Measurements from ENCODE around the gene PKD2.

Gene PKD2

GRCh38 chr4:88060431-88060830 is 53.0 kb downstream of the PKD2 start:
- H3K4me1 ChIP-seq: no peaks in the 10 kb centered on the region
- H3K27me3 ChIP-seq: no peaks in the 10 kb centered on the region
- no peak for DNase-seq
- H3K4me3 ChIP-seq (ENCODE audit: low read depth, low read length): no peak overlapping the region
- no peaks in the 10 kb centered on the region for H3K9me3 ChIP-seq
- H3K36me3 ChIP-seq: peaks cover 10% of the 10 kb centered on the region
- no peak for TF ChIP-seq CTCF (IDR thresholded peaks at IDR 0.05; ENCODE audit: low read depth, low read length)

DNA sequence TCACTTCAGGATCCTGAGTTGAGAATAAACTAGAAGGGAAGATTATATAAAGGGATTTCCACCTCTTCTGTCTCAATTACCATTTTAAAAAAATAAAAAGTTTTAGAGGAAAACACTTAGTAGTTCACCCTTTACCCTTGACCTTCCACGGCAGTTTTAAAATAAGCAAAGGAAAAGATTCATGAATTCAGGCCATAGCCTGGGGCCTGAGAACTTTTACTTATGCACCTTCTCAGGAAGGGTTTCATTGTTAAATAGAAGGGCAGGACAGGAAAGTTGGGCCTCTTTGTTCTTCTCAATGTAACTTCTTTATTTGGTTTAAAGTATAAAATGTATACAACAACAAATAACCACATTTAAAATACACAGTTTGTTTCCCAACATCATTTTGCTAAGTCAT is 54.9 kb downstream of the PKD2 start:
- no peak for DNase-seq
- Histone ChIP-seq H3K4me3 (ENCODE audit: low read depth, low read length) (no peak overlapping the region), H3K9me3 (no peaks in the 10 kb centered on the region), H3K36me3 (peaks cover 16% of the 10 kb centered on the region), H3K4me1 (no peaks in the 10 kb centered on the region), H3K27me3 (no peaks in the 10 kb centered on the region)
- TF ChIP-seq CTCF (IDR thresholded peaks at IDR 0.05; ENCODE audit: low read depth, low read length): no peak

- no peak overlapping the region for H3K4me3 ChIP-seq (ENCODE audit: low read depth, low read length)
- H3K27me3 ChIP-seq: no peaks in the 10 kb centered on the region
- no peak for TF ChIP-seq CTCF (IDR thresholded peaks at IDR 0.05; ENCODE audit: low read depth, low read length)
- H3K4me1 ChIP-seq: no peaks in the 10 kb centered on the region
- DNase-seq: no peak
- H3K9me3 ChIP-seq: no peaks in the 10 kb centered on the region
- peaks cover 22% of the 10 kb centered on the region for H3K36me3 ChIP-seq
Measured at GRCh38 chr4:88062843-88063242, 55.4 kb downstream of the PKD2 start.

DNA sequence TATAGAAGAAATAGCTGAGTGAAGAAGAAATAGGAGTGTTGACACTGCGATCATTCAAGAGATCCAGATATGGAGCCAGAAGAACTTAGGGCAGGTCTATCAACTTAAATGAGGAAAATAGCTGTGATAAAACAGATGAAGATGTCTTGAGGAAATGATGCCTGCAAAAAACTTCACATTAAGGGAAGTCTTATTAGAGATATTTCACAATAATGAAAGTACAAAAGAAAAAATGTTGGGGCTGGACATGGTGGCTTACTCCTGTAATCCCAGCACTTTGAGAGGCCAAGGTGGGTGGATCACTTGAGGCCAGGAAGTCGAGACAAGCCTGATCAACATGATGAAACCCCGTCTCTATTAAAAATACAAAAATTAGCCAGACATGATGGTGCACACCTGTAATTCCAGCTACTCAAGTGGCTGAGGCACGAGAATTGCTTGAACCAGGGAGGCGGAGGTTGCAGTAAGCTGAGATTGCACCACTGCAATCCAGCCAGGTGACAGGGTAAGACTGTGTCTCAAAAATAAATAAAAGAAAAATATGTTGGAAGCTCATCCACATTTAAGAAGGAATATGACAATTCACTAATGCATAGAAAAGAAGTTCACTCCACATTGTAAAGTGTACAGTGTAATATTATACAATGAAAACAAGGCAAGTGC is 56.3 kb downstream of the PKD2 start:
- Histone ChIP-seq H3K27me3 (no peaks in the 10 kb centered on the region), H3K9me3 (no peaks in the 10 kb centered on the region), H3K4me3 (ENCODE audit: low read depth, low read length) (no peak overlapping the region), H3K4me1 (no peaks in the 10 kb centered on the region), H3K36me3 (peaks cover 28% of the 10 kb centered on the region)
- no peak for TF ChIP-seq CTCF (IDR thresholded peaks at IDR 0.05; ENCODE audit: low read depth, low read length)
- no peak for DNase-seq

DNA sequence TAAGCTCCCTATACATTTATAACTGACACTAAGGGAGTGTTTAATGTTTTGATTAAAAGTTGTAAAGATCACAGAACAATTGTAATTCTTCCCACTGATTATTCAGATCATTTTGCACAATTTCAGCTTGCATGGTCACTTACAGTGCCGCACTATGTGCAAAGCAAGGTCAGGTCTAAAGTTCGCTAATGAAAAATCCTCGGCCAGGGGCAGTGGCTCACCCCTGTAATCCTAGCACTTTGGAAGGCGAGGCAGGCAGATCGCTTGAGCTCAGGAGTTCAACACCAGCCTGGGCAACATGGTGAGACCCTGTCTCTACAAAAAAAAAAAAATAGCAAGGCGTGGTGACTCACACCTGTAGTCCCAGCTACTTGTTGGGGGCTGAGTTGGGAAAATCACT is 57.0 kb downstream of the PKD2 start:
- no peaks in the 10 kb centered on the region for H3K27me3 ChIP-seq
- no peak overlapping the region for H3K4me3 ChIP-seq (ENCODE audit: low read depth, low read length)
- H3K4me1 ChIP-seq: no peaks in the 10 kb centered on the region
- peaks cover 28% of the 10 kb centered on the region for H3K36me3 ChIP-seq
- no peak for DNase-seq
- no peaks in the 10 kb centered on the region for H3K9me3 ChIP-seq
- TF ChIP-seq CTCF (IDR thresholded peaks at IDR 0.05; ENCODE audit: low read depth, low read length): no peak

DNA sequence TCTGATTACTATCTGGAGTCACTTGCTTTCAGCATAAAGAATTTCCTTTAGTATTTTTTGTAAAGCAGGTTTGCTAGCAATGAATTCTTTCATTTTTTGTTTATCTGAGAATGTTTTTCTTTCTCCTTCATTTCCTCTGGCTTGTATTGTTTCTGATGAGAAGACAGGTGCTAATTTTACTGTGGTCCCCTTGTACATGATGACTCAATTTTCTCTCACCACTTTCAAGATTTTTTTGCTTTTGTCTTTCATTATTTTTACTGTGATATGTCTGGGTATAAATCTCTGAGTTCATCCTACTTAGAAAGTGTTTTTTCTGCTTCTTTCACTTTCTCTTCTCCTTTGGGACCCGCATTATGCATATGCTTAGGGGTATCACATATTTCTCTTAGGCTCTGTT is 62.6 kb downstream of the PKD2 start:
- no peak for TF ChIP-seq CTCF (IDR thresholded peaks at IDR 0.05; ENCODE audit: low read depth, low read length)

More for the DNA sequence above, 62.6 kb downstream of the PKD2 start:
- Histone ChIP-seq H3K4me3 (ENCODE audit: low read depth, low read length) (no peak overlapping the region), H3K27me3 (no peaks in the 10 kb centered on the region), H3K4me1 (no peaks in the 10 kb centered on the region), H3K36me3 (peaks cover 38% of the 10 kb centered on the region), H3K9me3 (no peaks in the 10 kb centered on the region)
- no peak for DNase-seq
